Psoas muscle (tissue), 8 donors: Measurements from ENCODE around the gene TAGLN. TPM values are rescaled to one million over a fixed set of nuclear protein-coding genes. Genes with fewer than 3 reads are reported as not detected.

ENCODE experiments used
- ATAC-seq, 4 donors: fragments of 200-7000 bp; cut with Tn5 transposase; one replicate each; pipeline ENCODE4 v1.9.1; 2020; ENCODE audit warnings: moderate library complexity in 3 of 4, mild to moderate bottlenecking in 2 of 4
- DNase-seq, 2 donors: peaks; one replicate each; pipeline ENCODE4 v3.0.0-alpha.2; 2020
- H3K27ac ChIP-seq: fragments of 200-600 bp; one replicate; pipeline ENCODE4 v1.8.0; 2022
- H3K27me3 ChIP-seq, 3 donors: fragments of 200-600 bp in 1 of 3; one replicate each; pipeline versions ENCODE4 v1.6.1 to v1.8.0; 2013 to 2022; ENCODE audit warnings: low read length in 2 of 3, mild to moderate bottlenecking in 2 of 3, moderate library complexity in 1 of 3; ENCODE audit not compliant: insufficient read depth in 3 of 3
- H3K36me3 ChIP-seq, 2 donors: fragments of 200-600 bp in 1 of 2; one replicate each; pipeline versions ENCODE4 v1.6.1 to v1.8.0; 2013 to 2022; ENCODE audit warnings: low read depth in 1 of 2, mild to moderate bottlenecking in 1 of 2, moderate library complexity in 1 of 2; ENCODE audit not compliant: insufficient read depth in 1 of 2
- H3K4me1 ChIP-seq: fragments of 200-600 bp; one replicate; pipeline ENCODE4 v1.8.0; 2022
- H3K4me3 ChIP-seq: fragments of 200-600 bp; one replicate; pipeline ENCODE4 v1.8.0; 2022; ENCODE audit warnings: mild to moderate bottlenecking
- H3K9me3 ChIP-seq: fragments of 200-600 bp; one replicate; pipeline ENCODE4 v1.8.0; 2022
- CTCF ChIP-seq: fragments of 200-600 bp; IDR thresholded peaks from one replicate; pipeline ENCODE4 v1.8.0; 2022; ENCODE audit warnings: antibody characterized with exemption
- WGBS, 3 donors: extraction: QIAGEN DNeasy Blood & Tissue Kit; methylation state at CpG; one replicate each; pipeline versions ENCODE4 v1.1.6 to v1.1.7; 2013; 5-methylcytosine and 5-hydroxymethylcytosine counted together
- intact Hi-C, 2 donors: fragments of 100-400 bp; cut with DNase I; formaldehyde crosslinking; loops; one replicate each; pipeline versions ENCODE4 v1.11.0 to v1.14.2; 2022
- polyA plus RNA-seq, 3 donors: library from polyadenylated mRNA; stranded (reverse); fragments of 200-250 nt; gene quantifications; one replicate each; pipeline ENCODE4 v1.2.3, GENCODE V29; 2013
- total RNA-seq, 4 donors: library from RNA; stranded (reverse); fragmentation: NEBNext Ultra II Directional in 2 of 4; extraction: Animal tissue kit (Norgen Biotek cat#: 25700) in 2 of 4; gene quantifications; one replicate each; pipeline versions ENCODE4 v1.2.1 to v1.2.4, GENCODE V29; 2021 to 2023
- donor health status: healthy with polysubstance abuse.
- donor health status: DM: no; HTN: no; CAD: no; lungs with moderate emphysema.
- donor health status: Bipolar disorder and iron deficiency.
- donor health status: healthy.
- donor health status: DM: yes; HTN: yes; CAD: no.
- donor health status: DM: no; HTN: no; CAD: no.
- donor health status: DM: no; HTN: no; CAD: no.
- donor health status: DM: yes; HTN: yes; CAD: no.

Gene TAGLN
- total and polyA plus RNA-seq, 7 donors, result 36.2 to 140 (median 73.0) TPM

GRCh38 chr11:117178210-117179034 lies 20.7 kb upstream of the TAGLN start, which contains the start of gene SIDT2:
TSS of gene SIDT2 (plus strand) at chr11:117178743. CDS start at chr11:117179264, 521 bp downstream.
- DNase-seq (peak; percentile 94 to 97), ATAC-seq (peak; percentile 92 to 96 (median 94))
- peaks cover 35% of the 10 kb centered on the region for H3K4me1 ChIP-seq
- peaks cover 0 to 18% of the 10 kb centered on the region in 2 donors for H3K36me3 ChIP-seq
- H3K27ac ChIP-seq, result peak within 1 kb of the TSS; percentile 92
- no peak for TF ChIP-seq CTCF
- H3K4me3 ChIP-seq, result peak within 1 kb of the TSS; percentile 90
- H3K27me3 ChIP-seq, result no peaks in the 10 kb centered on the region
- WGBS, 3 donors, result 1% methylated on average over 48 to 51 of the region's 51 CpGs
- intact Hi-C loops, result no loop called here
- H3K9me3 ChIP-seq, result no peaks in the 10 kb centered on the region

- no peak for TF ChIP-seq CTCF
- H3K27ac ChIP-seq, result peak overlapping the region; percentile 92
- no peaks in the 10 kb centered on the region for H3K27me3 ChIP-seq
- intact Hi-C loops, result no loop called here
- H3K4me1 ChIP-seq, result peaks cover 32% of the 10 kb centered on the region
- peaks cover 0 to 27% of the 10 kb centered on the region in 2 donors for H3K36me3 ChIP-seq
- 1 to 2% (median 1%) methylated on average over 21 to 39 of the region's 39 CpGs for WGBS, 3 donors
- no peaks in the 10 kb centered on the region for H3K9me3 ChIP-seq
- DNase-seq (peak in 1 of 2 donors; percentile 64), ATAC-seq (peak; percentile 48 to 78 (median 63))
- H3K4me3 ChIP-seq, result peak overlapping the region; percentile 90
These were observed 19.8 kb upstream of the TAGLN start for GRCh38 chr11:117179048-117179999.

- TF ChIP-seq CTCF, result no peak
- no peaks in the 10 kb centered on the region for H3K27me3 ChIP-seq
- H3K4me3 ChIP-seq, result peak overlapping the region; percentile 90
- no peaks in the 10 kb centered on the region for H3K9me3 ChIP-seq
- no peak for ATAC-seq
- H3K27ac ChIP-seq, result peak overlapping the region; percentile 92
- peaks cover 0 to 32% of the 10 kb centered on the region in 2 donors for H3K36me3 ChIP-seq
- no peak for DNase-seq
- H3K4me1 ChIP-seq, result peaks cover 32% of the 10 kb centered on the region
- intact Hi-C loops, result loop anchor here (2.0 to 5.0 kb wide), 2 partner anchors 37 to 47 kb away; no protein-coding TSS in a partner anchor
- WGBS, 3 donors, result 32 to 68% (median 38%) methylated on average over 4 of the region's 4 CpGs
These were observed 19.1 kb upstream of the TAGLN start for GRCh38 chr11:117180020-117180419.

- TF ChIP-seq CTCF, result peak; percentile 63
- ATAC-seq, result peak; percentile 47 to 67 (median 56)
- Histone ChIP-seq H3K27ac (no peak overlapping the region), H3K4me3 (peak overlapping the region; percentile 90), H3K36me3 (peaks cover 0 to 40% of the 10 kb centered on the region in 2 donors), H3K4me1 (peaks cover 32% of the 10 kb centered on the region), H3K9me3 (no peaks in the 10 kb centered on the region), H3K27me3 (no peaks in the 10 kb centered on the region)
- 37 to 49% (median 38%) methylated on average over 22 of the region's 22 CpGs for WGBS, 3 donors
- intact Hi-C loops, result loop anchor here (2.0 to 5.0 kb wide), 2 partner anchors 36 to 46 kb away; no protein-coding TSS in a partner anchor
- DNase-seq, result peak; percentile 71 to 86
These were observed 18.2 kb upstream of the TAGLN start for GRCh38 chr11:117180661-117181585.
